Stomach (tissue), 4 donors: ENCODE results near the gene TMED9.

Experiments
- CTCF ChIP-seq, 7 experiments: fragments of 450-650 bp in 4 of 7; fragments of 200-600 bp in 3 of 7; sonication (generic) in 3 of 7; IDR thresholded peaks; one replicate each; pipeline ENCODE4 v1.5.1; 2016 to 2019; ENCODE audit warnings: antibody characterized with exemption in 7 of 7, control low read depth in 2 of 7, mild to moderate bottlenecking in 1 of 7
- POLR2A ChIP-seq, 4 donors: fragments of 450-650 bp; IDR thresholded peaks; one replicate each; pipeline ENCODE4 v1.6.1; 2016; ENCODE audit warnings: antibody characterized with exemption in 4 of 4, control low read depth in 2 of 4, mild to moderate bottlenecking in 1 of 4, moderate library complexity in 1 of 4

GRCh38 chr5:177603631-177604030 lies 11.6 kb downstream of the TMED9 start:
- no peak for TF ChIP-seq CTCF (IDR thresholded peaks at IDR 0.05)
- no peak for TF ChIP-seq POLR2A (IDR thresholded peaks at IDR 0.05)
